Fibroblast of skin of right biceps (primary cell): Measurements from ENCODE around the gene HES5.
"Not testable (repeated sequence)": the region's sequence is repeated elsewhere in the genome, so short reads cannot be mapped to it uniquely, and the experiment has no call there.

Experiments used
- DNase-seq: peaks from one replicate; pipeline ENCODE4 v3.0.0-alpha.2; 2013

HES5 gene

GRCh38 chr1:2529784-2530512 is at the start of gene HES5:
TSS of gene HES5 (minus strand) at chr1:2530263. CDS start at chr1:2530164, 99 bp downstream.
- DNase-seq, result no peak

GRCh38 chr1:2578758-2579118 is 48.7 kb upstream of the HES5 start:
- no peak for DNase-seq

GRCh38 chr1:2577565-2578075 is 47.6 kb upstream of the HES5 start:
- not testable (repeated sequence) for DNase-seq

- DNase-seq, result no peak
Measured at GRCh38 chr1:2575801-2576663, 46.0 kb upstream of the HES5 start.

GRCh38 chr1:2574350-2574749 is 44.3 kb upstream of the HES5 start:
- no peak for DNase-seq

GRCh38 chr1:2573250-2573920 is 43.3 kb upstream of the HES5 start:
- no peak for DNase-seq

GRCh38 chr1:2571348-2571747 is 41.3 kb upstream of the HES5 start:
- no peak for DNase-seq

- no peak for DNase-seq
Measured at GRCh38 chr1:2570332-2570731, 40.3 kb upstream of the HES5 start.

GRCh38 chr1:2569703-2570102 is 39.6 kb upstream of the HES5 start:
- DNase-seq, result not testable (repeated sequence)

GRCh38 chr1:2569060-2569459 is 39.0 kb upstream of the HES5 start:
- DNase-seq, result no peak

- not testable (repeated sequence) for DNase-seq
Measured at GRCh38 chr1:2568187-2568816, 38.2 kb upstream of the HES5 start.

- no peak for DNase-seq
Measured at GRCh38 chr1:2567083-2567679, 37.1 kb upstream of the HES5 start.

GRCh38 chr1:2566101-2567045 is 36.3 kb upstream of the HES5 start:
- no peak for DNase-seq

- DNase-seq, result no peak
Measured at GRCh38 chr1:2564815-2565374, 34.8 kb upstream of the HES5 start.

GRCh38 chr1:2564006-2564814 is 34.1 kb upstream of the HES5 start:
- no peak for DNase-seq

GRCh38 chr1:2563205-2563604 is 33.1 kb upstream of the HES5 start:
- DNase-seq, result no peak

GRCh38 chr1:2561898-2562895 is 32.1 kb upstream of the HES5 start:
- DNase-seq, result no peak

- DNase-seq, result no peak
Measured at GRCh38 chr1:2561446-2561845, 31.4 kb upstream of the HES5 start.
